Heart left ventricle (tissue), 16 donors: ENCODE measurements around the gene DCAF4. TPM values are rescaled to one million over a fixed set of nuclear protein-coding genes. Genes with fewer than 3 reads are reported as not detected.

ENCODE experiments used
- ATAC-seq, 4 donors: fragments of 200-7000 bp; cut with Tn5 transposase; one replicate each; pipeline ENCODE4 v1.9.1; 2020 to 2022; ENCODE audit warnings: moderate library complexity in 4 of 4, mild to moderate bottlenecking in 3 of 4, moderate number of reproducible peaks in 1 of 4
- DNase-seq, 5 donors: peaks; one replicate each; pipeline ENCODE4 v3.0.0-alpha.2; 2020
- H3K27ac ChIP-seq, 12 donors: fragments of 200-600 bp; sonication (generic) in 4 of 12; one replicate each; pipeline versions ENCODE4 v1.5.0 to v1.8.0; 2016 to 2022; ENCODE audit warnings: mild to moderate bottlenecking in 2 of 12
- H3K27me3 ChIP-seq, 9 donors: fragments of 200-600 bp; sonication (generic) in 2 of 9; one replicate each; pipeline versions ENCODE4 v1.5.1 to v1.8.0; 2016 to 2022; ENCODE audit warnings: mild to moderate bottlenecking in 3 of 9
- H3K36me3 ChIP-seq, 9 donors: fragments of 200-600 bp; sonication (generic) in 2 of 9; one replicate each; pipeline versions ENCODE4 v1.5.0 to v1.8.0; 2018 to 2022; ENCODE audit warnings: mild to moderate bottlenecking in 2 of 9
- H3K4me1 ChIP-seq, 12 donors: fragments of 200-600 bp; sonication (generic) in 4 of 12; one replicate each; pipeline versions ENCODE4 v1.5.0 to v1.8.0; 2016 to 2022; ENCODE audit warnings: mild to moderate bottlenecking in 3 of 12
- H3K4me3 ChIP-seq, 12 donors: fragments of 200-600 bp; sonication (generic) in 4 of 12; one replicate each; pipeline versions ENCODE4 v1.5.0 to v1.8.0; 2017 to 2022; ENCODE audit warnings: mild to moderate bottlenecking in 9 of 12, moderate library complexity in 4 of 12
- H3K9me3 ChIP-seq, 12 donors: fragments of 200-600 bp; sonication (generic) in 4 of 12; one replicate each; pipeline versions ENCODE4 v1.5.0 to v1.8.0; 2016 to 2022; ENCODE audit warnings: mild to moderate bottlenecking in 1 of 12
- CTCF ChIP-seq, 12 donors: fragments of 200-600 bp; sonication (generic) in 4 of 12; IDR thresholded peaks; one replicate each; pipeline versions ENCODE4 v1.5.0 to v1.8.0; 2018 to 2022; ENCODE audit warnings: antibody characterized with exemption in 12 of 12, mild to moderate bottlenecking in 5 of 12
- POLR2A ChIP-seq, 2 donors: fragments of 450-650 bp; IDR thresholded peaks; one replicate each; pipeline ENCODE4 v1.6.1; 2017; ENCODE audit warnings: antibody characterized with exemption in 2 of 2, mild to moderate bottlenecking in 2 of 2, moderate library complexity in 2 of 2
- WGBS, 4 donors: extraction: QIAGEN DNeasy Blood & Tissue Kit in 2 of 4; methylation state at CpG; one replicate each; pipeline versions ENCODE4 v1.1.5 to v1.1.7; 2013 to 2018; 5-methylcytosine and 5-hydroxymethylcytosine counted together
- intact Hi-C, 10 donors: fragments of 100-400 bp; cut with DNase I; formaldehyde crosslinking; loops; one replicate each; pipeline versions ENCODE4 v1.11.1 to v1.14.2; 2022
- polyA plus RNA-seq, 2 donors: library from polyadenylated mRNA; stranded (reverse); fragments of 200-250 nt; gene quantifications; one replicate each; pipeline ENCODE4 v1.2.3, GENCODE V29; 2013
- total RNA-seq, 9 donors: library from RNA; depleted of rRNA in 2 of 9; stranded (reverse); fragments of >200 nt in 2 of 9; fragmentation: NEBNext Ultra II Directional in 3 of 9; extraction: Animal tissue kit (Norgen Biotek cat#: 25700) in 3 of 9; gene quantifications; one replicate each; pipeline versions ENCODE4 v1.1.0 to v1.2.4, GENCODE V29; 2016 to 2023
- donor health status: ischemic (EF 13 %, LVEDD 7.1; RV severe dilation, severe dysfunction).
- donor health status: healthy with polysubstance abuse.
- donor health status: DM: no; HTN: yes; CAD: no.
- donor health status: DM: no; HTN: no; CAD: no.
- donor health status: ischemic (EF 25% LVEDD 6.9; RV normal size, moderate dysfunction).
- donor health status: ischemic (EF 25% LVEDD 5.7; RV mildly dilated, moderate dysfunction).
- donor health status: healthy.
- donor health status: DM: yes; HTN: yes; CAD: no.
- donor health status: ischemic (EF 35%, LVEDD 5.7; RV mildly dilated, moderate dysfunction).
- donor health status: nonischemic (EF 11% LVEDD 7.7; RV severe dilation, severe dysfunction).
- donor health status: DM: yes; HTN: yes; CAD: no.
- donor health status: PGD.
- donor health status: ischemic (EF 29% LVEDD 5.4; RV normal size, mild dysfunction).
- donor health status: nonischemic (EF 23%, LVEDD 6.1; RV moderate dilation, normal function).

The DCAF4 gene
- total and polyA plus RNA-seq, 11 donors, result 2.4 to 13.1 (median 8.6) TPM

DNA sequence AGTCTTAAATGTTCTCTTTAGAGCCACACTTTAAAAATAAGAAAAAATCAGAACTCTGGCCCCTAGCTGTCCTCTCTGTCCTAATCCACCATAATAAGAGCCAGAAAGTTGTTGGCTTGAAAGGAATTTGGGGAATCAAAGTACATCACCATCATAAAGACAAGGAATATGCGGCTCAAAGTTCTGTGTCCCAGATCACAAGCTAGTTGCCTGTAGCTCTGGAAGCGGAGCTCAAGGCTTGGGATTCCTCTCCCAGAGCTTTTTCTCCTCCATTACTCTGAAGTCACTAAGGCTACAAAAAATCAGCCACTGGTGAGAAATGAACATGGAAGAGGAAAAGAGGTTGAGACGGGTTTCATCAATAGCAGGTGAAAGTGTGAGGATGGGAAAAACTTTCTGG lies 38.8 kb upstream of the DCAF4 start:
- Histone ChIP-seq H3K36me3 (peaks cover 0 to 3% (median 0%) of the 10 kb centered on the region in 9 donors), H3K27ac (peak overlapping the region in 6 of 12 donors; percentile 11 to 89 (median 84)), H3K9me3 (no peaks in the 10 kb centered on the region), H3K27me3 (peaks cover 0 to 24% (median 0%) of the 10 kb centered on the region in 9 donors), H3K4me1 (peaks cover 0 to 54% (median 19%) of the 10 kb centered on the region in 12 donors), H3K4me3 (no peak overlapping the region)
- DNase-seq (no peak), ATAC-seq (no peak)
- WGBS, 4 donors, result 75 to 87% (median 80%) methylated on average over 3 of the region's 3 CpGs
- TF ChIP-seq POLR2A (IDR thresholded peaks at IDR 0.05) (no peak), CTCF (IDR thresholded peaks at IDR 0.05) (no peak)
- intact Hi-C loops, result loop anchor here in 2 of 10 donors (10.0 kb wide), 2 partner anchors 53 to 73 kb away; no protein-coding TSS in a partner anchor

DNA sequence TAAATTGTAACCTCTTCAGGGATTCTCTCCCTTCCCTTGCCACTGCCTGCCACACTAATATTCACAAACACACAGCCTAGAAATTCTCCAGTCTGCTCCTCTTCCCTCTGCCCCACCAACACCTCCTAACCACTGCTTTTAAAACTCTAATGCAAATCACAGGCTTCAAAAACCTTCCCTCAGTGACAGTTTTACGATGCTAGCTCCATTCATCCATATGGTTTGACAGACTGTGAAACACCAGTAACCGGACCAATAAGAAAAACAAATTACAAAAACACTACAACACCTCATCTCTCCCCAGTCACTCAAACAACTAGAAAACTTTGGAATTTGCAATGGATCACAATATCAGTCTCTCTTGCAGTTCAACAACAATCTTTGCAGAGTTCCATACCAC lies 38.1 kb upstream of the DCAF4 start:
- no peaks in the 10 kb centered on the region for H3K9me3 ChIP-seq
- DNase-seq (no peak), ATAC-seq (no peak)
- H3K4me1 ChIP-seq, result peaks cover 0 to 47% (median 17%) of the 10 kb centered on the region in 12 donors
- WGBS, 4 donors, result 57 to 66% (median 58%) methylated on average over 2 of the region's 2 CpGs
- intact Hi-C loops, result loop anchor here in 2 of 10 donors (10.0 kb wide), 2 partner anchors 53 to 73 kb away; no protein-coding TSS in a partner anchor
- peak overlapping the region in 9 of 12 donors; percentile 4 to 89 (median 82) for H3K27ac ChIP-seq
- H3K36me3 ChIP-seq, result peaks cover 0 to 3% (median 0%) of the 10 kb centered on the region in 9 donors
- H3K27me3 ChIP-seq, result peaks cover 0 to 26% (median 0%) of the 10 kb centered on the region in 9 donors
- H3K4me3 ChIP-seq, result no peak overlapping the region
- TF ChIP-seq POLR2A (IDR thresholded peaks at IDR 0.05), result no peak
- TF ChIP-seq CTCF (IDR thresholded peaks at IDR 0.05), result no peak

DNA sequence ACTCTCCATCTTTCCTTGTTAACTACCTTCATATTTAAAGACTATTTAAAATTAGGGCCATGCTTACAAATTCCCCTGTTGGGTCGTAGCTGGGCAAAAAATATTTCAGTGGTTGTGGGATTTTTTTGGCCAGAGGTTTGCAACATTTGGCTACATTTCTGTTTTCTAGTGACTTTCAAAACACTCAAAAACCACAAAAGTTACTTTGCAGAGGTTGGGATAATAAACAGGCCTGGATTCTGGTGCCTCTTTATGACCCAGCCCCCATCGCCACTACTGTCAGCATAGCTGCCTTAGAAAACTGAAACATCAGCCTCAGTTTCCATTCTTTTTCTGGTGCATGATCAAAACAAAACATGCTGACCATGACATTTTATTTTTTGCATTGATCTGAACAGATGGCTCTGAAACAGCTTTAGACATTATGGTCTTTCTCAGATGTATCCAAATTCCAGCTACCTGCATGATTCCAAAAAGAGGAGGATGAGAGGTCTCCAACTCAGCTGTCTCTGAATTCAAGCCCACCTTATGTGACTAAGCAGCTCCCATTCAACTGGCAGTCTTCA lies 37.5 kb upstream of the DCAF4 start:
- peak overlapping the region in 10 of 12 donors; percentile 4 to 89 (median 66) for H3K27ac ChIP-seq
- intact Hi-C loops, result loop anchor here in 2 of 10 donors (10.0 kb wide), 2 partner anchors 54 to 74 kb away; no protein-coding TSS in a partner anchor
- TF ChIP-seq CTCF (IDR thresholded peaks at IDR 0.05) (no peak), POLR2A (IDR thresholded peaks at IDR 0.05) (no peak)
- peaks cover 0 to 26% (median 0%) of the 10 kb centered on the region in 9 donors for H3K27me3 ChIP-seq
- H3K4me1 ChIP-seq, result peaks cover 0 to 42% (median 17%) of the 10 kb centered on the region in 12 donors
- H3K9me3 ChIP-seq, result no peaks in the 10 kb centered on the region
- ATAC-seq (no peak), DNase-seq (no peak)
- WGBS, 4 donors, result 62 to 67% (median 65%) methylated on average over 2 of the region's 2 CpGs
- H3K4me3 ChIP-seq, result peak overlapping the region in 2 of 12 donors; percentile 2 to 8
- H3K36me3 ChIP-seq, result peaks cover 0 to 3% (median 0%) of the 10 kb centered on the region in 9 donors

- intact Hi-C loops, result loop anchor here in 2 of 10 donors (10.0 kb wide), 2 partner anchors 55 to 75 kb away; no protein-coding TSS in a partner anchor
- peaks cover 0 to 26% (median 0%) of the 10 kb centered on the region in 9 donors for H3K27me3 ChIP-seq
- peak in 3 of 4 donors; percentile 6 to 27 (median 8) for ATAC-seq
- H3K9me3 ChIP-seq, result no peaks in the 10 kb centered on the region
- H3K4me1 ChIP-seq, result peaks cover 0 to 35% (median 11%) of the 10 kb centered on the region in 12 donors
- no peak for DNase-seq
- peak overlapping the region in 11 of 12 donors; percentile 4 to 89 (median 51) for H3K27ac ChIP-seq
- H3K4me3 ChIP-seq, result peak overlapping the region in 1 of 12 donors; percentile 8
- WGBS, 4 donors, result 43 to 52% (median 44%) methylated on average over 5 of the region's 5 CpGs
- TF ChIP-seq CTCF (IDR thresholded peaks at IDR 0.05) (no peak), POLR2A (IDR thresholded peaks at IDR 0.05) (no peak)
- H3K36me3 ChIP-seq, result peaks cover 0 to 3% (median 0%) of the 10 kb centered on the region in 9 donors
Measured at GRCh38 chr14:72889366-72889765, 36.9 kb upstream of the DCAF4 start.
